ACC112 (cell line): ENCODE measurements around the gene ELK3.
"Not testable (repeated sequence)": the region's sequence is repeated elsewhere in the genome, so short reads cannot be mapped to it uniquely, and the experiment has no call there.

Experiments
- H2AFZ ChIP-seq: fragments of 200-600 bp; sonication (generic); one replicate; pipeline ENCODE4 v1.6.0; 2017; ENCODE audit warnings: antibody characterized with exemption, low read length; ENCODE audit not compliant: unreplicated experiment
- H3K27ac ChIP-seq: fragments of 200-600 bp; sonication (generic); 2 replicates; pipeline ENCODE4 v1.5.1; 2014; ENCODE audit warnings: low read depth, mild to moderate bottlenecking, antibody characterized with exemption, low read length, moderate library complexity
- H3K27me3 ChIP-seq: fragments of 200-600 bp; sonication (generic); 2 replicates; pipeline ENCODE4 v1.6.1; 2014; ENCODE audit warnings: mild to moderate bottlenecking, antibody characterized with exemption, low read length, moderate library complexity, mixed read lengths; ENCODE audit not compliant: insufficient read depth
- H3K36me3 ChIP-seq: fragments of 200-600 bp; sonication (generic); 2 replicates; pipeline ENCODE4 v1.6.1; 2016; ENCODE audit warnings: mild to moderate bottlenecking, antibody characterized with exemption, low read length, moderate library complexity, mixed read lengths; ENCODE audit not compliant: insufficient read depth
- H3K4me1 ChIP-seq: fragments of 200-600 bp; sonication (generic); one replicate; pipeline ENCODE4 v1.6.1; 2016; ENCODE audit warnings: low read length, mixed read lengths; ENCODE audit not compliant: insufficient read depth, unreplicated experiment, control insufficient read depth
- H3K4me3 ChIP-seq: fragments of 200-600 bp; sonication (generic); 2 replicates; pipeline ENCODE4 v1.5.1; 2014; ENCODE audit warnings: mild to moderate bottlenecking, low read depth, low read length
- H3K79me2 ChIP-seq: fragments of 200-600 bp; sonication (generic); one replicate; pipeline ENCODE4 v1.6.0; 2016; ENCODE audit warnings: low read length; ENCODE audit not compliant: control insufficient read depth, unreplicated experiment, insufficient read depth

Gene ELK3

DNA sequence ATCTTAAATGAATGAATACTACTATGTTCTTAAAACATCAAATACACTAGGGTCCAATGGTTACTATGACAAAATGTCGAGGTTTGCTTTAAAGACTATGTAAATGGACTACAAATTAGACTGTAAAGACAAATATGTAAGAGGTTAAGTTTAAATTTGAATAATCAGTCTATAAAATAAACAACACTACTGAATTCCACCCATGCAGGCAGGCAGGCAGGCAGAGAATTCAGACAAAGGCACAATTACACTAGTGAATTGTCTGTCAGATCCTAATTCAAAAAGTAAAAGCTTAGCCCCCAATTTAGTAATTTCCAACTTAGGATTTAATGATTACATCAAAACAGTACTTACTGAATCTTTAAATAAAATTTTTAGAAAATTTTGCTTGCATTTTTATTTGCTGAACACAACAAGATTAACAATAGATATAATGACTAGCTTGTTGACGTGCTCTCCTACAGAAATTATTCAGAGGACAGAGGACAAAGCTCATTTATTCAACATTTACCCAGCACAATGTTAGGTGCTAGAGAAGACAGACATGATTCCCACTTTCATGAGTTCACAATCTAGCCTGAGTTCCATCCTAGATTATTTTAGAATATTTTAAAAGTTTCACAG, 108.6 kb downstream of the ELK3 start:
- Histone ChIP-seq H2AFZ (no peak overlapping the region), H3K79me2 (peaks cover 46% of the 10 kb centered on the region), H3K27me3 (no peaks in the 10 kb centered on the region), H3K4me1 (peaks cover 4% of the 10 kb centered on the region), H3K4me3 (no peak overlapping the region), H3K36me3 (peaks cover 11% of the 10 kb centered on the region), H3K27ac (no peak overlapping the region)

DNA sequence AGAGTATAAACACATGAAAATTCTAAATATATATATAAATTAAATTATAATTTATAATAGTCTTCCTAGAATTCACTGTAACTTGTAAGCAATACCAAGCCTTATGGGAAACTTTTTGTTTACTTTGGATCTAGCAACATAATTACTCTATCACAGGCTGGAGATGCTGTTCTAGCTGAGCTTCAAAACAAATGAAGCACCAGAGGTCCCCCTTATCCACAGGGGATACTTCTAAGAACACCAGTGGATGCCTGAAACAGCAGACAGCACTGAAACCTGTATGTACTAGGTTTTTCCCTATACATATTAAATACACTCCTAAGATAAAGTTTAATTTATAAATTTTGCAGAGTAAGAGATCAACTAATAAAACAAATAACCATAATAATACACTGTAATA, 109.5 kb downstream of the ELK3 start:
- Histone ChIP-seq H3K4me3 (no peak overlapping the region), H3K79me2 (peaks cover 47% of the 10 kb centered on the region), H3K36me3 (peaks cover 11% of the 10 kb centered on the region)

DNA sequence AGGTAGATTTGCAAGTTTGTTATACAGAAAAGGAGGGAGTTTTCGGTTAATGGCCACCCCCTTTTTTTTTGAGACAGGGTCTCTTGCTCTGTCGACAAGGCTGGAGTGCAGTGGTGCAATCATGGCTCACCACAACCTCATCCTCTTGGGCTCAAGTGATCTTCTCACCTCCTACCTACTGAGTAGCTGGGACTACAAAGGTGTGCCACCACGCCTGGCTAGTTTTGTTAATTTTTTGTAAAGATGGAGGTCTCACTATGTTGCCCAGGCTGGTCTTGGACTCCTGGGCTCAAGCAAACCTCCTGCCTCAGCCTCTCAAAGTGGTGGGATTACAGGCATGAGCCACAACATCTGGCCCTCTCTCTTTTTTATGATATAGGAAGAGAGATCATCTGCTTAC, 111.5 kb downstream of the ELK3 start:
- no peaks in the 10 kb centered on the region for H3K27me3 ChIP-seq
- H3K27ac ChIP-seq: no peak overlapping the region
- H2AFZ ChIP-seq: no peak overlapping the region
- peaks cover 16% of the 10 kb centered on the region for H3K36me3 ChIP-seq
- peaks cover 53% of the 10 kb centered on the region for H3K79me2 ChIP-seq
- H3K4me1 ChIP-seq: peaks cover 4% of the 10 kb centered on the region
- H3K4me3 ChIP-seq: no peak overlapping the region

More for the DNA sequence above, 109.5 kb downstream of the ELK3 start:
- Histone ChIP-seq H3K27me3 (no peaks in the 10 kb centered on the region), H3K27ac (no peak overlapping the region), H3K4me1 (peaks cover 4% of the 10 kb centered on the region), H2AFZ (no peak overlapping the region)

DNA sequence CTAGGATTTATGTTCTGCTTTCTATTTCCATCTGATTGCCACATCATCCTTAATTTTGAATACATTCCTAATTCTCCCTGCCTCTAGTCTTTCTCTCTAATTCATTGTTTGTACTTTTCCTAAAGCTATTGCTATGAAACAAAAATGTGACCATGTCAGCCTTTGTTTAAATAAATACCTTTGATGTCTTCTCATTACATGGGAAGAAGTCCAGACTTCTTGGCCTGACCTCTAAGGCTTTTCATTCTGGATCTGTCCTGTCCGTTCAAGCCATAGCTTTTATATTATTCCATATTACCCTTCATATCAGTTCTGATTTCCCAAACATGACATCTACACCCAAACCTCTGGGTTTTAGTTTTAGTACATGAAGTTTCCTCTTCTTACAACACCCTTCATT, 114.7 kb downstream of the ELK3 start:
- peaks cover 45% of the 10 kb centered on the region for H3K79me2 ChIP-seq
- H3K4me1 ChIP-seq: no peaks in the 10 kb centered on the region
- H3K27ac ChIP-seq: peak overlapping the region; percentile 6; the same call in 1 of the 2 replicates
- H3K36me3 ChIP-seq: peaks cover 30% of the 10 kb centered on the region
- no peak overlapping the region for H3K4me3 ChIP-seq
- no peak overlapping the region for H2AFZ ChIP-seq
- H3K27me3 ChIP-seq: no peaks in the 10 kb centered on the region

DNA sequence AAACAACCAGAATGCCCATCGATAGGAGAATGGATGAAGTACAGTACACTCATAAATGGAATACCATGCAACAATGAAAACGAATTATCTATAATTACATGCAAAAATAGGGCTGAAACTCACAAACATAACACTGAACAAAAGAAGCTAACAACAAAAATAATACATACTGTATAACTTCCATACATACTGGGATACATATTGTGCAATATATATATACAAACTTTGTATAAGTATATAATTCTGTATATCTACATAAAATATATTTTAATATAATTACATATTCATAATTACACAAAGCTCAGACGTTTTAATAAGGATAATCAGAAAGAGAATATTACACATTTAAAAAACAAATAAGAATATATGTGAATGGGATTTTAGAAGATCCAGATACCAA, 115.9 kb downstream of the ELK3 start:
- Histone ChIP-seq H2AFZ (no peak overlapping the region), H3K4me3 (no peak overlapping the region), H3K79me2 (peaks cover 48% of the 10 kb centered on the region), H3K27me3 (no peaks in the 10 kb centered on the region), H3K27ac (no peak overlapping the region), H3K36me3 (peaks cover 30% of the 10 kb centered on the region), H3K4me1 (peaks cover 4% of the 10 kb centered on the region)

DNA sequence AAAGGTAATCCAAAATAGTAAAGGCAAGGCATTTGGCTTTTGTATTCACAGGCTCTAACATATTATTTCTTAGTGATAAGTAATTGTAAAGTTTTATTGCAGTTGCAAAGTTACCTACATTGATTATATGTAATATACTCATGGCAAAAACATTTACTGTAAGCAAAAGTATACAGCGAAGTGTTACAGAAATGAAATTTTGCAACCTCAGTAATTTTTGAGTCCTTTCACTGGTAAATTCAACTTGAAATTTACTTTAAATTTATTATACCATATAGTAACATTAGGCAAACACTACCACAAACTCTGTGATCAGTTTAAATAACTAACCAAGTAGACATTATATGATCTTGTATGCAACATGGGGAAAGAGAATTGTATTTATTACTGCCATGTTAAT, 117.0 kb downstream of the ELK3 start:
- H2AFZ ChIP-seq: no peak overlapping the region
- H3K4me3 ChIP-seq: no peak overlapping the region
- no peaks in the 10 kb centered on the region for H3K27me3 ChIP-seq
- peaks cover 4% of the 10 kb centered on the region for H3K4me1 ChIP-seq
- H3K36me3 ChIP-seq: peaks cover 25% of the 10 kb centered on the region
- H3K79me2 ChIP-seq: peaks cover 47% of the 10 kb centered on the region
- H3K27ac ChIP-seq: no peak overlapping the region

DNA sequence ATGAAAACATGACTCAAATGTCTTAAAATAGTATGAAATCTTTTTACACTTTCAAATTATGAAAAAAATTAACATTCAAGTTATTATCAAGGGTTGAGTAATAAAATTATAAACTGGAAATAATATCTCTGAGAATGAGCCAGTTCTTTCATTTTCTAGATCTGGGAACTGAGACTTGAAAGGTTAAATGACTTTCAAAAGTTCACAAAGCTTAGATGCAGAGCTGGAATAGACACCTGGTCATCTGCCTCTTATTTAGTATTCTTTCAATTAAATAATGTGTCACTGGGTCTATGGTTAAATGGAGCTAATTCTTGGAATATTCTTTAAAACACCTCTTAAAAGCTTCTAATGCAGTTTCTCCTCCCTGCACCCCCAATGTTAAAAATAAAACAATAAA, 119.4 kb downstream of the ELK3 start:
- peaks cover 36% of the 10 kb centered on the region for H3K79me2 ChIP-seq
- no peak overlapping the region for H2AFZ ChIP-seq
- no peaks in the 10 kb centered on the region for H3K27me3 ChIP-seq
- H3K4me1 ChIP-seq: peaks cover 4% of the 10 kb centered on the region
- peaks cover 25% of the 10 kb centered on the region for H3K36me3 ChIP-seq
- H3K4me3 ChIP-seq: no peak overlapping the region
- no peak overlapping the region for H3K27ac ChIP-seq

DNA sequence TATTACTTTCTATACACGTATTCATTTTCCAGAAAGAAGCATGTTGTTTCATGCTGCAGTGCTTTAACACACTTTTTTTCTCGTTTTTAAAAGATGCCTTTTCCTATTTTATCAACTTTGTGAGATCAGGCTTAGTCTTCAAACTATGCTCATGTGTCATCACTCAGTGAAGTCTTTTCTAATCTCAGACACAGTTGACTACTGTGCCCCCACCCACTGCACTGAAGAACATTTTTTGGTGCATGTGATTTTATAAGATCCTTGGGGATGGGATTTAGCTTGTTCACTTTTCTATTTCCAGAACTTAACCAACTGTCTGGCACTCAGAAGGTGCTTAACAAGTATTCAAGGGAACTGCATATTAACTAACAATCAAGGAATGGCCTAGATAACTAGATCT, 120.5 kb downstream of the ELK3 start:
- Histone ChIP-seq H3K4me3 (no peak overlapping the region), H3K79me2 (peaks cover 29% of the 10 kb centered on the region), H2AFZ (no peak overlapping the region), H3K36me3 (peaks cover 22% of the 10 kb centered on the region), H3K4me1 (peaks cover 4% of the 10 kb centered on the region), H3K27ac (no peak overlapping the region), H3K27me3 (no peaks in the 10 kb centered on the region)

DNA sequence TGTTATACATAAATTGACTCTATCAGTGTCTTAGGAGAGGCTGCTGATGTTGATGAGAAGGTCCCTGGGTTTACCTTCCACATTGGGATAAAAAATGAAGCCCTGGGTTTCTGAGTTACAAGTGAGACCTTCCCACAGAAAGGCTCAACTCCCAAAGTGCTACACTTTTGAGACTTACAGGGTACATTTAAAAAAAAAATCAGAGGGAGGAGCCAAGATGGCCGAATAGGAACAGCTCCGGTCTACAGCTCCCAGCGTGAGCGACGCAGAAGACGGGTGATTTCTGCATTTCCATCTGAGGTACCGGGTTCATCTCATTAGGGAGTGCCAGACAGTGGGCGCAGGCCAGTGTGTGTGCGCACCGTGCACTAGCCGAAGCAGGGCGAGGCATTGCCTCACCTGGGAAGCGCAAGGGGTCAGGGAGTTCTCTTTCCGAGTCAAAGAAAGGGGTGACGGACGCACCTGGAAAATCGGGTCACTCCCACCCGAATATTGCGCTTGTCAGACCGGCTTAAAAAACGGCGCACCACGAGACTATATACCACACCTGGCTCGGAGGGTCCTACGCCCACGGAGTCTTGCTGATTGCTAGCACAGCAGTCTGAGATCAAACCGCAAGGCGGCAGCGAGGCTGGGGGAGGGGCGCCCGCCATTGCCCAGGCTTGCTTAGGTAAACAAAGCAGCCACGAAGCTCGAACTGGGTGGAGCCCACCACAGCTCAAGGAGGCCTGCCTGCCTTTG, 121.7 kb downstream of the ELK3 start:
- H3K4me3 ChIP-seq: not testable (repeated sequence)

DNA sequence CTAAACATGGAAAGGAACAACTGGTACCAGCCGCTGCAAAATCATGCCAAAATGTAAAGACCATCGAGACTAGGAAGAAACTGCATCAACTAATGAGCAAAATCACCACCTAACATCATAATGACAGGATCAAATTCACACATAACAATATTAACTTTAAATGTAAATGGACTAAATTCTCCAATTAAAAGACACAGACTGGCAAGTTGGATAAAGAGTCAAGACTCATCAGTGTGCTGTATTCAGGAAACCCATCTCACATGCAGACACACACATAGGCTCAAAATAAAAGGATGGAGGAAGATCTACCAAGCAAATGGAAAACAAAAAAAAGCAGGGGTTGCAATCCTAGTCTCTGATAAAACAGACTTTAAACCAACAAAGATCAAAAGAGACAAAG, 123.6 kb downstream of the ELK3 start:
- H3K79me2 ChIP-seq: peaks cover 37% of the 10 kb centered on the region
- H3K36me3 ChIP-seq: peaks cover 13% of the 10 kb centered on the region
- H2AFZ ChIP-seq, H3K27me3 ChIP-seq, H3K4me1 ChIP-seq, H3K4me3 ChIP-seq, H3K27ac ChIP-seq: not testable (repeated sequence)

More for the DNA sequence above, 121.7 kb downstream of the ELK3 start:
- Histone ChIP-seq H3K36me3 (peaks cover 11% of the 10 kb centered on the region), H3K79me2 (peaks cover 32% of the 10 kb centered on the region)
- not testable (repeated sequence) for H3K27me3 ChIP-seq, H2AFZ ChIP-seq, H3K27ac ChIP-seq, H3K4me1 ChIP-seq
